Neutrophil (primary cell): ENCODE results near the gene CPNE9.

Experiments
- H3K27ac ChIP-seq: fragments of 200-600 bp; sonication (generic); 2 replicates; pipeline ENCODE4 v1.5.1; 2016; ENCODE audit warnings: mild to moderate bottlenecking, moderate library complexity
- H3K27me3 ChIP-seq: fragments of 200-600 bp; sonication (generic); 2 replicates; pipeline ENCODE4 v1.6.0; 2016; ENCODE audit warnings: mild to moderate bottlenecking
- H3K36me3 ChIP-seq: fragments of 200-600 bp; sonication (generic); 2 replicates; pipeline ENCODE4 v1.5.1; 2017
- H3K4me1 ChIP-seq, 2 experiments: fragments of 200-600 bp in 1 of 2; sonication (generic) in 1 of 2; 1 replicate in 1 of 2; 2 replicates in 1 of 2; pipeline versions ENCODE4 v1.5.1 to v1.6.1; 2013 to 2016; ENCODE audit warnings: low read depth in 1 of 2, low read length in 1 of 2, mild to moderate bottlenecking in 1 of 2, moderate library complexity in 1 of 2; ENCODE audit not compliant: control insufficient read depth in 1 of 2, insufficient read depth in 1 of 2
- H3K4me3 ChIP-seq, 2 experiments: fragments of 200-600 bp in 1 of 2; sonication (generic) in 1 of 2; 1 replicate in 1 of 2; 2 replicates in 1 of 2; pipeline ENCODE4 v1.5.1; 2013 to 2016; ENCODE audit warnings: low read depth in 1 of 2, low read length in 1 of 2, mild to moderate bottlenecking in 1 of 2, moderate library complexity in 1 of 2
- H3K9me3 ChIP-seq: fragments of 200-600 bp; sonication (generic); 2 replicates; pipeline ENCODE4 v1.5.1; 2016
- TF ChIP-seq, protein P1 (sequence below): fragments of 200-600 bp; sonication (generic); IDR thresholded peaks from 2 replicates; pipeline ENCODE4 v1.5.1; 2016; ENCODE audit warnings: antibody characterized with exemption

The CPNE9 gene

GRCh38 chr3:9739181-9739580, 35.5 kb downstream of the CPNE9 start:
- Histone ChIP-seq H3K27me3 (no peaks in the 10 kb centered on the region), H3K27ac (no peak overlapping the region), H3K36me3 (peaks cover 95% of the 10 kb centered on the region), H3K4me1 (peaks cover 0 to 4% of the 10 kb centered on the region in 2 experiments), H3K9me3 (no peaks in the 10 kb centered on the region), H3K4me3 (no peak overlapping the region)
- TF ChIP-seq, protein P1, sequence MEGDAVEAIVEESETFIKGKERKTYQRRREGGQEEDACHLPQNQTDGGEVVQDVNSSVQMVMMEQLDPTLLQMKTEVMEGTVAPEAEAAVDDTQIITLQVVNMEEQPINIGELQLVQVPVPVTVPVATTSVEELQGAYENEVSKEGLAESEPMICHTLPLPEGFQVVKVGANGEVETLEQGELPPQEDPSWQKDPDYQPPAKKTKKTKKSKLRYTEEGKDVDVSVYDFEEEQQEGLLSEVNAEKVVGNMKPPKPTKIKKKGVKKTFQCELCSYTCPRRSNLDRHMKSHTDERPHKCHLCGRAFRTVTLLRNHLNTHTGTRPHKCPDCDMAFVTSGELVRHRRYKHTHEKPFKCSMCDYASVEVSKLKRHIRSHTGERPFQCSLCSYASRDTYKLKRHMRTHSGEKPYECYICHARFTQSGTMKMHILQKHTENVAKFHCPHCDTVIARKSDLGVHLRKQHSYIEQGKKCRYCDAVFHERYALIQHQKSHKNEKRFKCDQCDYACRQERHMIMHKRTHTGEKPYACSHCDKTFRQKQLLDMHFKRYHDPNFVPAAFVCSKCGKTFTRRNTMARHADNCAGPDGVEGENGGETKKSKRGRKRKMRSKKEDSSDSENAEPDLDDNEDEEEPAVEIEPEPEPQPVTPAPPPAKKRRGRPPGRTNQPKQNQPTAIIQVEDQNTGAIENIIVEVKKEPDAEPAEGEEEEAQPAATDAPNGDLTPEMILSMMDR: no peak

DNA sequence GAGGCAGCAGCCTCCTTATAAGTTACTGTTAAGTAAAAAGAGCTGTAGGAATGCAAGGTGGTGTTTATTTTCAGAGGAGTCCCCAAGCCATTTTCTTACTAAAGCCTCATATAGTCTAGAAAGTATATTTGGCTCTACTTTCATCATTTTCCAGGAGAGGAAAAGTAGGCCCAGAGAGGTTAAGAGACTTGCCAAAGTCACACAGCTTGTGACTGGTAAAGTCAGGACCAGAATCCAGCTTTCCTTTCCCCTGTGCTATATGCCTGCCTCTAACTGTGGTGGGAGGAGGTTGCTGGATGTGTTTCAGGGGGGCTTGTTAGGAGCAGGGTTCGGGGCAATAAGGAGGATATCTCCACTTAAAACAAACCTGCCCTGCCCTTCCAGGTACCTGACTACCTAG, 38.9 kb downstream of the CPNE9 start:
- Histone ChIP-seq H3K36me3 (peaks cover 100% of the 10 kb centered on the region), H3K9me3 (no peaks in the 10 kb centered on the region), H3K27ac (no peak overlapping the region), H3K4me3 (no peak overlapping the region), H3K4me1 (no peaks in the 10 kb centered on the region), H3K27me3 (no peaks in the 10 kb centered on the region)
- TF ChIP-seq, protein P1: no peak

GRCh38 chr3:9743548-9743947, 39.9 kb downstream of the CPNE9 start:
- Histone ChIP-seq H3K4me3 (no peak overlapping the region), H3K9me3 (no peaks in the 10 kb centered on the region), H3K36me3 (peaks cover 100% of the 10 kb centered on the region), H3K27ac (no peak overlapping the region), H3K4me1 (no peaks in the 10 kb centered on the region), H3K27me3 (no peaks in the 10 kb centered on the region)
- TF ChIP-seq, protein P1: no peak

- Histone ChIP-seq H3K27me3 (no peaks in the 10 kb centered on the region), H3K27ac (no peak overlapping the region), H3K36me3 (peaks cover 96% of the 10 kb centered on the region), H3K9me3 (no peaks in the 10 kb centered on the region), H3K4me1 (peaks cover 2 to 4% of the 10 kb centered on the region in 2 experiments), H3K4me3 (no peak overlapping the region)
- TF ChIP-seq, protein P1: no peak
Measured at GRCh38 chr3:9744162-9744561, 40.5 kb downstream of the CPNE9 start.

- Histone ChIP-seq H3K27ac (no peak overlapping the region), H3K27me3 (no peaks in the 10 kb centered on the region), H3K4me1 (peaks cover 10 to 13% of the 10 kb centered on the region in 2 experiments), H3K36me3 (peaks cover 82% of the 10 kb centered on the region), H3K4me3 (no peak overlapping the region), H3K9me3 (no peaks in the 10 kb centered on the region)
- TF ChIP-seq, protein P1: no peak
Measured at GRCh38 chr3:9745521-9745920, 41.9 kb downstream of the CPNE9 start.

- TF ChIP-seq, protein P1: no peak
- H3K36me3 ChIP-seq: peaks cover 74% of the 10 kb centered on the region
Measured at GRCh38 chr3:9746330-9746729, 42.7 kb downstream of the CPNE9 start.

More at GRCh38 chr3:9746330-9746729, 42.7 kb downstream of the CPNE9 start:
- Histone ChIP-seq H3K4me3 (no peak overlapping the region), H3K27ac (no peak overlapping the region), H3K27me3 (no peaks in the 10 kb centered on the region), H3K4me1 (peaks cover 18 to 21% of the 10 kb centered on the region in 2 experiments), H3K9me3 (no peaks in the 10 kb centered on the region)
